Endothelial cell of umbilical vein (primary cell): ENCODE results near the gene RGS11. TPM values are rescaled to one million over a fixed set of nuclear protein-coding genes. Genes with fewer than 3 reads are reported as not detected.
"Not testable (repeated sequence)": the region's sequence is repeated elsewhere in the genome, so short reads cannot be mapped to it uniquely, and the experiment has no call there.

Experiments
- BruUV-seq: library from RNA; stranded (reverse); fragments of 400-500 nt; replicated peaks from 2 replicates; lab custom pipeline; 2021; lab: Mats Ljungman, UMichigan
- CTCF ChIA-PET: fragments of 300-600, 350-600 bp; sonication (Branson Sonifier 250); formaldehyde crosslinking; loops from one replicate; lab custom pipeline; 2021; ENCODE audit warnings: antibody characterized with exemption, inconsistent platforms; lab: Charles Lee
- POLR2A ChIA-PET: fragments of 300-600, 350-600 bp; sonication (Branson Sonifier 250); formaldehyde crosslinking; loops from one replicate; lab custom pipeline; 2021; ENCODE audit warnings: antibody characterized with exemption, inconsistent platforms; lab: Charles Lee
- DNase-seq: peaks from one replicate; pipeline ENCODE4 v3.0.0-alpha.2; 2011; ENCODE audit warnings: low read depth, low spot score
- FAIRE-seq: peaks from 2 replicates; lab custom pipeline; 2011; peaks lifted over from hg19 to GRCh38; lab: Jason Lieb, UNC
- H2AFZ ChIP-seq: 2 replicates; pipeline ENCODE4 v1.6.0; 2012; ENCODE audit warnings: low read depth, low read length, control low read depth, inconsistent platforms
- H3K27ac ChIP-seq: 2 replicates; pipeline ENCODE4 v1.5.1; 2011; ENCODE audit warnings: low read depth, mild to moderate bottlenecking, control low read depth, low read length, moderate library complexity; ENCODE audit not compliant: insufficient read depth
- H3K27me3 ChIP-seq, 2 experiments: 2 replicates each; pipeline versions ENCODE4 v1.6.0 to v1.6.1; 2011; ENCODE audit warnings: low read length in 2 of 2, mixed read lengths in 1 of 2; ENCODE audit not compliant: control insufficient read depth in 2 of 2, insufficient read depth in 2 of 2
- H3K36me3 ChIP-seq, 2 experiments: 2 replicates in 1 of 2; 3 replicates in 1 of 2; pipeline ENCODE4 v1.5.1; 2011; ENCODE audit warnings: low read length in 2 of 2, mild to moderate bottlenecking in 1 of 2, moderate library complexity in 1 of 2; ENCODE audit not compliant: control insufficient read depth in 2 of 2, insufficient read depth in 2 of 2; ENCODE audit errors: extremely low read depth in 1 of 2
- H3K4me1 ChIP-seq: 3 replicates; pipeline ENCODE4 v1.5.1; 2011; ENCODE audit warnings: mild to moderate bottlenecking, low read length; ENCODE audit not compliant: control insufficient read depth, insufficient read depth; ENCODE audit errors: extremely low read depth
- H3K4me2 ChIP-seq: 2 replicates; pipeline ENCODE4 v1.6.1; 2011; ENCODE audit warnings: low read length, control low read depth, mixed read lengths; ENCODE audit not compliant: insufficient read depth
- H3K4me3 ChIP-seq, 3 experiments: fragments of 200-600 bp in 1 of 3; sonication (generic), shearing (Covaris generic) in 1 of 3; replicated peaks in 1 of 3; 2 replicates each; pipeline ENCODE4 v1.5.1; 2011 to 2016; ENCODE audit warnings: control low read depth in 3 of 3, low read length in 3 of 3, mild to moderate bottlenecking in 2 of 3, inconsistent platforms in 1 of 3, low read depth in 1 of 3, moderate library complexity in 1 of 3; ENCODE audit not compliant: insufficient read depth in 1 of 3
- H3K79me2 ChIP-seq: 2 replicates; pipeline ENCODE4 v1.6.0; 2012; ENCODE audit warnings: low read length, inconsistent platforms; ENCODE audit not compliant: control insufficient read depth, insufficient read depth
- H3K9ac ChIP-seq: replicated peaks from 2 replicates; pipeline ENCODE3; 2011; ENCODE audit warnings: low read length, control low read depth; ENCODE audit not compliant: insufficient read depth; ENCODE audit errors: extremely low read depth
- H3K9me1 ChIP-seq: replicated peaks from 3 replicates; pipeline ENCODE4 v1.6.0; 2011; ENCODE audit warnings: mild to moderate bottlenecking, low read length; ENCODE audit not compliant: control insufficient read depth, insufficient read depth; ENCODE audit errors: extremely low read depth
- H3K9me3 ChIP-seq: replicated peaks from 2 replicates; pipeline ENCODE4 v1.5.1; 2012; ENCODE audit warnings: low read length, inconsistent platforms; ENCODE audit not compliant: control insufficient read depth, insufficient read depth
- H4K20me1 ChIP-seq: replicated peaks from 2 replicates; pipeline ENCODE3; 2011; ENCODE audit warnings: mild to moderate bottlenecking, low read length; ENCODE audit not compliant: control insufficient read depth, insufficient read depth; ENCODE audit errors: extremely low read depth
- CTCF ChIP-seq, 2 donors: IDR thresholded peaks; 1 replicate in 1 of 2; 2 replicates in 1 of 2; pipeline ENCODE4 v1.5.1; 2011; ENCODE audit warnings: low read length in 2 of 2, mild to moderate bottlenecking in 2 of 2, moderate library complexity in 2 of 2, control low read depth in 1 of 2, inconsistent platforms in 1 of 2, low read depth in 1 of 2; ENCODE audit not compliant: insufficient read depth in 1 of 2; ENCODE audit errors: extremely low read depth in 1 of 2
- EZH2 ChIP-seq: IDR thresholded peaks from 2 replicates; pipeline ENCODE4 v1.6.1; 2012; ENCODE audit warnings: borderline replicate concordance, low read depth, mild to moderate bottlenecking, moderate library complexity, low read length, inconsistent platforms; ENCODE audit not compliant: severe bottlenecking
- FOS ChIP-seq: IDR thresholded peaks from 2 replicates; pipeline ENCODE4 v1.6.1; 2011; ENCODE audit warnings: mild to moderate bottlenecking, low read length, moderate library complexity, borderline replicate concordance; ENCODE audit not compliant: insufficient read depth
- GATA2 ChIP-seq: IDR thresholded peaks from 2 replicates; pipeline ENCODE4 v1.7.0; 2011; ENCODE audit warnings: low read depth, mild to moderate bottlenecking, moderate library complexity, mixed read lengths, low read length; ENCODE audit not compliant: insufficient read length, insufficient read depth
- JUN ChIP-seq: IDR thresholded peaks from 2 replicates; pipeline ENCODE4 v1.6.1; 2011; ENCODE audit warnings: borderline replicate concordance, low read depth; ENCODE audit not compliant: insufficient read length, insufficient read depth
- MAX ChIP-seq: IDR thresholded peaks from 2 replicates; pipeline ENCODE4 v1.6.1; 2011; ENCODE audit not compliant: insufficient read depth, insufficient read length
- MYC ChIP-seq: IDR thresholded peaks from one replicate; pipeline ENCODE4 v1.6.1; 2011; ENCODE audit warnings: mild to moderate bottlenecking, low read depth, low read length
- POLR2A ChIP-seq: IDR thresholded peaks from 2 replicates; pipeline ENCODE4 v1.6.1; 2012; ENCODE audit warnings: low read depth, mild to moderate bottlenecking, control low read depth, low read length
- POLR2AphosphoS5 ChIP-seq: IDR thresholded peaks from 2 replicates; pipeline ENCODE4 v1.6.1; 2012; ENCODE audit warnings: low read depth, mild to moderate bottlenecking, control low read depth, low read length, moderate library complexity; ENCODE audit not compliant: insufficient read depth
- dilution Hi-C: fragments of 300-500 bp; cut with MboI; formaldehyde crosslinking; loops from one replicate; pipeline ENCODE4 v1.15.0; 2019; ENCODE audit warnings: low sequenced_read_pairs; ENCODE audit not compliant: extremely low pct_ligation_motif_present
- intact Hi-C: fragments of 100-400 bp; cut with micrococcal nuclease; formaldehyde crosslinking; loops from one replicate; pipeline ENCODE4 v1.10.0; 2022
- polyA plus RNA-seq, 4 experiments: library from polyadenylated mRNA; depleted of rRNA in 3 of 4; stranded (reverse) in 3 of 4; unstranded in 1 of 4; fragments of >200 nt; gene quantifications; 2 replicates each; pipeline versions ENCODE4 v1.2.1 to v1.2.3, GENCODE V29; 2011 to 2012; ENCODE audit warnings: missing spikeins in 1 of 4
- total RNA-seq: library from RNA; stranded (reverse); gene quantifications from 2 replicates; pipeline ENCODE4 v1.2.3, GENCODE V29; 2021

Gene RGS11
- total and polyA plus RNA-seq, 2 donors (not counting 3 experiments of a cell fraction or from before 2014, with no cell fraction given) = 3.0 to 4.9 TPM

- no peak for FAIRE-seq
- ChIA-PET POLR2A (no interaction called here), CTCF (no interaction called here)
- H3K27me3 ChIP-seq = no peaks in the 10 kb centered on the region
- H3K4me2 ChIP-seq = no peak overlapping the region
- intact Hi-C loops (no loop called here), dilution Hi-C loops (no loop called here)
- H3K9ac ChIP-seq = no peak overlapping the region
- H4K20me1 ChIP-seq = no peaks in the 10 kb centered on the region
- H3K36me3 ChIP-seq = peaks cover 0 to 7% of the 10 kb centered on the region in 2 experiments
- H3K79me2 ChIP-seq = no peaks in the 10 kb centered on the region
- no TSS peak for BruUV-seq
- H3K9me1 ChIP-seq = no peaks in the 10 kb centered on the region
- no peak for TF ChIP-seq JUN
- TF ChIP-seq GATA2 = no peak
- no peak for TF ChIP-seq EZH2
- TF ChIP-seq POLR2AphosphoS5 = no peak
- TF ChIP-seq POLR2A = no peak
- no peak for TF ChIP-seq MYC
- TF ChIP-seq FOS = no peak
- TF ChIP-seq MAX = no peak
- no peak for TF ChIP-seq CTCF (IDR thresholded peaks at IDR 0.05; ENCODE audit: extremely low read depth in 1 of 2, insufficient read depth in 1 of 2, low read depth in 1 of 2, low read length in 2 of 2)
- no peak overlapping the region for H3K4me3 ChIP-seq
- H3K4me1 ChIP-seq = no peaks in the 10 kb centered on the region
- H3K9me3 ChIP-seq = no peaks in the 10 kb centered on the region
- no peak overlapping the region for H2AFZ ChIP-seq
- DNase-seq = no peak
- no peak overlapping the region for H3K27ac ChIP-seq
Measured at GRCh38 chr16:268141-269053, 7.3 kb downstream of the RGS11 start.

- dilution Hi-C loops, H3K36me3 ChIP-seq, DNase-seq, H3K4me1 ChIP-seq, FAIRE-seq, H3K27ac ChIP-seq, H3K4me3 ChIP-seq, intact Hi-C loops, H3K9me3 ChIP-seq, H3K27me3 ChIP-seq, H3K9me1 ChIP-seq, H4K20me1 ChIP-seq, H2AFZ ChIP-seq, H3K79me2 ChIP-seq, POLR2A ChIA-PET, H3K4me2 ChIP-seq, H3K9ac ChIP-seq, CTCF ChIA-PET, BruUV-seq: not testable (repeated sequence)
Measured at GRCh38 chr16:267562-267961, 8.2 kb downstream of the RGS11 start.
